Middle frontal gyrus (tissue), 1 donor: Measurements from ENCODE around the gene MANSC1.
"Not testable (repeated sequence)": the region's sequence is repeated elsewhere in the genome, so short reads cannot be mapped to it uniquely, and the experiment has no call there.

Experiments used
- DNase-seq: peaks from one replicate; pipeline ENCODE4 v3.0.0-alpha.2; 2015; ENCODE audit warnings: low spot score; ENCODE audit errors: extremely low spot score

The MANSC1 gene

GRCh38 chr12:12365931-12366431 is 15.9 kb upstream of the MANSC1 start:
- no peak for DNase-seq

- no peak for DNase-seq
Measured at GRCh38 chr12:12365446-12365802, 15.4 kb upstream of the MANSC1 start.

GRCh38 chr12:12364787-12365445 is 14.9 kb upstream of the MANSC1 start:
- no peak for DNase-seq

DNA sequence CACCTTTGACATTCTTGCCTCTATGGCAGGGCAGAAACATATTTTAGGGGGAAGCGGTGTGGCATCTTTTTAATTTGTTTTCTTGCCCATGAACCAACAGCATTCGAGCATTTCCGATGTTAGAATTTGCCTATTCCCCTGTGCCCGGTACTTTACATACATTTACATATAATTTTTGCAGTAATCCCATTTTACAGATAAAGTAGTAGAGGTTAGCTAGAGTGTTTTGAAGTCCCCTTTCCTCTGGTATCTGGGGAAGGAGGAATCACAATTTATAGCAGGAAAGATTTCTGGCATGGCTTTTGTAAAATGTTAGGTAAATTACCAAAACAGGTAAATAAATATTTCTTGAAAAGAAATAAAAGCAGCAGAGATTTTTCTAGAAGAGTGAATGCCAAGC is 8.5 kb upstream of the MANSC1 start:
- no peak for DNase-seq

DNA sequence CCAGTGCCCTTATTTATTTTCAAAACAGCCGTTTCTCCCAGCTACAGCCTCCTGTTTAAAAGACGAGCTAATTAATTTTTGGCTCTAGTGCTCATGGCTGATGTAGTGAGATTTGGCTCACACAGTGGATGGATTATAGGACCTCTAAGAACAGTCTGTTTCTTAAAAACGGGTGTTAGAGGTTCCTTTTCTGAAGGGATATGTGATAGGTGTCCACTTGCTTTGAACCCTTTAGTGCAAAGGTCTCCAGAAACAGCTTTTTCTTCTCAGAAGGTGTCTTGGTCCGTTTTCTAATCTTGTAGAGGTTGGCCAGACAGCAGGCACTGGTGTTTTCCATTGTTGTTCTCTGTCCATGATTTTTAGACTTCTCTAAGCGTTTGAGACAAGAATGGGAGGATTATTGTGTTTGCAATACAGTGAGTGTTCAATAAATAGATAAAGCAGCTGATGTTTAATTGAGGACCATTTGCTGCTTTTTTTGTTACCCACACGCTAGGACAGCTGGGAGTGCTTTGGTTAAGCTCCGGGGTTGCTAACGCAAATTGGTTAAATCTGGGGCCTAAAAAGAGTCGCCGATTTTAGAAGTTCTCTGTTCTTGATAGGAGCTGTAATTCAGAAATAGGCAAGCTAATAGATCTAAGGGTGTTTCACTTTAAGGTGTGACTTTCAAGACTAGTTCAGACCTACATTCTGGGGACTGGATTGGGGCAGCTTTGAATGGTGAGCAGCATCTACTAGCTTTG is 7.8 kb upstream of the MANSC1 start:
- DNase-seq, result no peak

- peak; percentile 92 for DNase-seq
Measured at GRCh38 chr12:12356896-12357718, 7.1 kb upstream of the MANSC1 start, which contains the start of gene BORCS5. TSS of gene BORCS5 (plus strand) at chr12:12357078. CDS start at chr12:12357452, 374 bp downstream.

DNA sequence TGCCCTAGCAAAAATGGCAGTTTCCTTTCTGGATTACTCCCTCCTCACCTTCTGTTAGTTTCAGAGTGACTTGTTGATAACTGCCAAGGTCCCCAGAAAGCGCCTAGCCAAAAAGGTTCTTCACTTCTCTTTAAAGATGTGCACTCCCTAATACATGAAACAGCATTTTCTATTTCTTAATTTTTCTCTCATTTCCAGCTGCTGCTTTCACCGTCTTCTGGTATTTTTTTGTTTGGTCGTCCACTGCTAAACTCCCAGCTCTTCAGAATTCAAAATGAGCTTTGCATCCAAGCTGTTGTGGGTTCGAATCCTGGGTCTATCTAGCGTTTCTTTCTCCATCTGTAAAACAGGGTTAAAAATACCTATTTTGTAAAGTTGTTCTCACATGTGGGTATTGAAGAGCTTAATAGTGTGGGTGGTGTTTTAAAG is 6.4 kb upstream of the MANSC1 start:
- no peak for DNase-seq

GRCh38 chr12:12353807-12354206 is 3.8 kb upstream of the MANSC1 start:
- DNase-seq, result no peak

- DNase-seq, result no peak
Measured at GRCh38 chr12:12353276-12353675, 3.2 kb upstream of the MANSC1 start.

DNA sequence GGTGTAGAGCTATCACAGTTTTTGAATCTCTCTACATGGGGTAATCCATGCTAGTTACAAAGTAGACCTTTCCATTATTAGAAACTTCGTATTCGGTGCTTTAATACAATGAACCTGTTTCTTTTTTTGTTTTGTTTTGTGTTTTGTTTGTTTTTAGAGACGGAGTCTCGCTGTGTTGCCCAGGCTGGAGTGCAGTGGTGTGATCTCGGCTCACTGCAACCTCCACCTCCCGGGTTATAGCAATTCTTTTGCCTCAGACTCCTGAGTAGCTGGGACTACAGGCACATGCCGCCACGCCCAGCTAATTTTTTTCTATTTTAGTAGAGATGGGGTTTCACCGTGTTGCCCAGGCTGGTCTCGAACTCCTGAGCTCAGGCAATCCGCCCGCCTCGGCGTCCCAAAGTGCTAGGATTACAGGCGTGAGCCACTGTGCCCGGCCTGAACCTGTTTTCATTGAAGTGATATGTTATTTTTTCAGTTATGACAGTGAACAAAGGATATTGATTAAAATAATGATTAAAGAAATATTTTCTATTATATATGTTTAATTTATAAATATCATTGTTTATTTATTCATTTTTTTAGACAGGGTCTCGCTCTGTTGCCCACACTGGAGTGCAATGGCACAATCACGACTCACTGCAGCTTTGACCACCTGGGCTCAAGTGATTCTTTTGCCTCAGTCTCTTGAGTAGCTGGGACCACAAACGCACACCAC is 1.6 kb upstream of the MANSC1 start:
- not testable (repeated sequence) for DNase-seq

GRCh38 chr12:12350868-12351463 is 924 bp upstream of the MANSC1 start:
- no peak for DNase-seq

- DNase-seq, result no peak
Measured at GRCh38 chr12:12338527-12339168, 11.4 kb downstream of the MANSC1 start.

DNA sequence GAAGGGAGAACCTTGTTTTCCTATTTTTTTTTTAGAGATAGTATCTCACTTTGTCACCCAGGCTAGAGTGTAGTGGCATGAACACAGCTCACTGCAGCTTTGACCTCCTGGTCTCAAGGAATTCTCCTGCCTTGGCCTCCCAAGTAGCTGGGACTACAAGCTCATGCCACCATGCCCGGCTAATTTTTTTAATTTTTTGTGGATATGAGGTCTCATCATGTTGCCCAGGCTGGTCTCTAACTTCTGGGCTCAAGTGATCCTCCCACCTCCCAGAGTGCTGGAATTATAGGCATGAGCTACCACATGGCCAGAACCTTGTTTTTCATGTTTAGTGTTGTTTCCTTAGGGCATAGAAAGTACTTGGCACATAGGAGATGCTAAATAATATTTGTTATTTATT is 13.5 kb downstream of the MANSC1 start:
- no peak for DNase-seq

DNA sequence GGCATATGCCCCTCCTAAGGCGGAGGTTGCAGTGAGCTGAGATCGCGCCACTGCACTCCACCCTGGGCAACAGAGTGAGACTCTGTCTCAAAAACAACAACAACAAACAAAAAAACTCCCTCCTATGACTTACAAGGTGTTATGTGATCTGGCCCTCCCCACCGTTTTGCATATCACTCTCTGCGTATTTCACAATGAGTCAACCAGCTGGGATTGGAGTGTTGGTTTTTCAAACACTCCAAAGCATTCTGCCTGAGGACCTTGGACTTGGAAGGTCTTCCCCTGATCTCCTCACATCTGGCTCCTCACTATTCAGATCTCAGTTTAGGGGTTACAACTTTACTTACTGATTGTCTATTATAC is 14.0 kb downstream of the MANSC1 start:
- DNase-seq, result no peak

DNA sequence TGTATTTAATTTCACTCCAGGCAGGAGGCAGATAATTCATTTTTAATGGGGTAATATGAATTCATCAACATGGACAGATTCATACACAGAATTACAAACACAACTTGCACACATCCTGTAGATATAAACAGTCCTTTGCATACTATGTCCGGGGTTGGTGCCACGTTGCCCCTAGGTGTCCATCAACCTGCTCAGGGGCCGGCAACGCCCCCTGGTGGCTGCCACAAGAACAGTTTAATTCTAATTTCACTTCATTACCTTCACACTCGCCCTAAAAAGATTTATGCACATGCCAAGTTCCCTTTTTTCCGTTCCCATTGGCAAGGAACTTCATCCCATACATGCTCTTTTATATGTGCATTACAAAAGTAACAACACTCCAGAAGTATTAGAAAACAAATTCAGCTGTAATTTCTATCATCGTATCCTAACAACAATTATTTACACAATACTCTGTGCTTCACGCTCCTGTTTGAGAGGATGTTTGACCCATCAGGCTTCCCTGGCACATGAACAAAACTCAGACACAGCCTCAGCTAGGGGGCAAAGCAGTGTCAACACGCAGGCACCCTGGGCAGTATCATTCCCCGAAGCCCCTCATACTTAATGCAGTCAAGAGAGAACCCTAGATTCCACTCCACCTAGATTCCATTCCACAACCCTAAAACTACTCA is 15.5 kb downstream of the MANSC1 start:
- DNase-seq, result no peak

DNA sequence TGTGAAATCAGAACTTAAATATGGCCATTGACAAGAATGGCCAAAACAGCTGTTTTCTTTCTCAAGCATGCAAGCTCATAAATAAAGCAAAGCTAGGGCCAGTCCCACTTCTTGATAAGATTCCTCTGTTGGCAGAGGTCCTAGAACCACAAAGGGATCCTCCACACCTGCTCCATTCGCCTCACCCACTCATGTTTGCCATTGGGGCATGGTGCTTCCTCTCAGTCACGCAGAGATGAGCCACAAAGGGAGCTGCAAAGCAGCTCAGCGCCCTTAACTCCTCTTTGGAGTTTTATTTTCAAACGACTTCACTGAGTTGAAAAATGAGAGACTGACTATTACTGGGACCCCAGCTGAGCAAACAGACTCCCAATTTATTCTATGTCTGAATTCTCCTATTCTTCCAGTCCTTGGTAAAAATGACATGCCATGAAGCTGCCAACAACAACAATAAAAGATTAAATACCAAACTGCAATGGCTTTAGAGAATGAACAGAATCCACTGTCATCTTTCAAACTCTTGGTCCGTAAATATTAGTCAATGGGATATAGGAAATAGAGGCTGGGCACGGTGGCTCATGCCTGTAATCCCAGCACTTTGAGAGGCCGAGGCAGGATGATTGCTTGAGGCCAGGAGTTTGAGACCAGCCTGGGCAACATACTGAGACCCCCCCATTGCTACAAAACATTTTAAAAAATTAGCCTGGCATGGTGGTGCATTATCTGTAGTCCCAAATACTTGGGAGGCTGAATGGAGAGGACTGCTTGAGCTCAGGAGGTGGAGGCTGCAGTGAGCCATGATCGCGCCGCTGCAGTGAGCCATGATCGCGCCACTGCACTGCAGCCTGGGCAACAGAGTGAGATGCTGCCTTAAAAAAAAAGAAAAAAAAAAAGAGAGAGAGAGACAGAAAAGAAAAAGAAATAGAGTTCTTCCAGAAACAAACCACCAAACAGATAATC is 16.4 kb downstream of the MANSC1 start:
- no peak for DNase-seq

GRCh38 chr12:12331896-12332295 is 18.1 kb downstream of the MANSC1 start:
- DNase-seq, result no peak

- DNase-seq, result peak; percentile 37
Measured at GRCh38 chr12:12331244-12331771, 18.7 kb downstream of the MANSC1 start.
